GM19099 (cell line): Measurements from ENCODE around the gene ADAMTS8.

ENCODE experiments used
- POLR2A ChIP-seq: IDR thresholded peaks from 3 replicates; pipeline ENCODE4 v1.6.1; 2011; ENCODE audit warnings: low read depth; ENCODE audit not compliant: insufficient read length; ENCODE audit errors: extremely low read depth

Gene ADAMTS8

GRCh38 chr11:130428316-130429119 is at the start of gene ADAMTS8:
ADAMTS8 (minus strand) TSS chr11:130428609; CDS start chr11:130428286, 323 bp downstream.
- TF ChIP-seq POLR2A: no peak

- TF ChIP-seq POLR2A: no peak
Measured at GRCh38 chr11:130477586-130478203, 49.3 kb upstream of the ADAMTS8 start.

- no peak for TF ChIP-seq POLR2A
Measured at GRCh38 chr11:130476922-130477491, 48.6 kb upstream of the ADAMTS8 start.

- TF ChIP-seq POLR2A: no peak
Measured at GRCh38 chr11:130476200-130476921, 48.0 kb upstream of the ADAMTS8 start.

- no peak for TF ChIP-seq POLR2A
Measured at GRCh38 chr11:130475426-130476053, 47.1 kb upstream of the ADAMTS8 start.

GRCh38 chr11:130474637-130475400 is 46.4 kb upstream of the ADAMTS8 start:
- no peak for TF ChIP-seq POLR2A

- no peak for TF ChIP-seq POLR2A
Measured at GRCh38 chr11:130473795-130474377, 45.5 kb upstream of the ADAMTS8 start.

GRCh38 chr11:130473056-130473794 is 44.8 kb upstream of the ADAMTS8 start:
- no peak for TF ChIP-seq POLR2A

GRCh38 chr11:130472434-130472961 is 44.1 kb upstream of the ADAMTS8 start:
- TF ChIP-seq POLR2A: no peak

- TF ChIP-seq POLR2A: no peak
Measured at GRCh38 chr11:130471731-130472433, 43.5 kb upstream of the ADAMTS8 start.

- no peak for TF ChIP-seq POLR2A
Measured at GRCh38 chr11:130470832-130471706, 42.7 kb upstream of the ADAMTS8 start.

GRCh38 chr11:130469181-130469580 is 40.8 kb upstream of the ADAMTS8 start:
- no peak for TF ChIP-seq POLR2A
